ENCODE data around the gene DYRK4. TPM values are rescaled to one million over a fixed set of nuclear protein-coding genes. Genes with fewer than 3 reads are reported as not detected.

DYRK4 gene
- total RNA-seq, 1 experiment from 2014 or later: 24.6 TPM

- CTCF ChIA-PET: no interaction called here
- H3K27me3 Mint-ChIP-seq (ENCODE audit: unreplicated experiment): no peaks in the 10 kb centered on the region
- intact Hi-C loops (cut with micrococcal nuclease; ENCODE audit: unreplicated experiment): no loop called here
- no TSS peak for BruUV-seq (replicated peaks)
- H3K27ac Mint-ChIP-seq (ENCODE audit: unreplicated experiment): no peak overlapping the region
- H3K9me3 Mint-ChIP-seq (ENCODE audit: low read depth, unreplicated experiment): no peaks in the 10 kb centered on the region
- TF ChIP-seq, protein P1, sequence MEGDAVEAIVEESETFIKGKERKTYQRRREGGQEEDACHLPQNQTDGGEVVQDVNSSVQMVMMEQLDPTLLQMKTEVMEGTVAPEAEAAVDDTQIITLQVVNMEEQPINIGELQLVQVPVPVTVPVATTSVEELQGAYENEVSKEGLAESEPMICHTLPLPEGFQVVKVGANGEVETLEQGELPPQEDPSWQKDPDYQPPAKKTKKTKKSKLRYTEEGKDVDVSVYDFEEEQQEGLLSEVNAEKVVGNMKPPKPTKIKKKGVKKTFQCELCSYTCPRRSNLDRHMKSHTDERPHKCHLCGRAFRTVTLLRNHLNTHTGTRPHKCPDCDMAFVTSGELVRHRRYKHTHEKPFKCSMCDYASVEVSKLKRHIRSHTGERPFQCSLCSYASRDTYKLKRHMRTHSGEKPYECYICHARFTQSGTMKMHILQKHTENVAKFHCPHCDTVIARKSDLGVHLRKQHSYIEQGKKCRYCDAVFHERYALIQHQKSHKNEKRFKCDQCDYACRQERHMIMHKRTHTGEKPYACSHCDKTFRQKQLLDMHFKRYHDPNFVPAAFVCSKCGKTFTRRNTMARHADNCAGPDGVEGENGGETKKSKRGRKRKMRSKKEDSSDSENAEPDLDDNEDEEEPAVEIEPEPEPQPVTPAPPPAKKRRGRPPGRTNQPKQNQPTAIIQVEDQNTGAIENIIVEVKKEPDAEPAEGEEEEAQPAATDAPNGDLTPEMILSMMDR (IDR thresholded peaks at IDR 0.05; ENCODE audit: unreplicated experiment): no peak
- DNase-seq: no peak
- H3K36me3 Mint-ChIP-seq (ENCODE audit: insufficient read depth, unreplicated experiment): no peaks in the 10 kb centered on the region
- no peaks in the 10 kb centered on the region for H3K4me1 Mint-ChIP-seq (ENCODE audit: low read depth, unreplicated experiment)
- H3K4me3 Mint-ChIP-seq (ENCODE audit: low read depth, unreplicated experiment): no peak overlapping the region
Observed at GRCh38 chr12:4572680-4573079, 10.7 kb downstream of the DYRK4 start.

GRCh38 chr12:4579305-4580102 is 17.5 kb downstream of the DYRK4 start:
- Mint-ChIP-seq H3K9me3 (ENCODE audit: low read depth, unreplicated experiment) (no peaks in the 10 kb centered on the region), H3K27me3 (ENCODE audit: unreplicated experiment) (peaks cover 36% of the 10 kb centered on the region), H3K4me3 (ENCODE audit: low read depth, unreplicated experiment) (no peak overlapping the region), H3K27ac (ENCODE audit: unreplicated experiment) (no peak overlapping the region), H3K36me3 (ENCODE audit: insufficient read depth, unreplicated experiment) (no peaks in the 10 kb centered on the region), H3K4me1 (ENCODE audit: low read depth, unreplicated experiment) (no peaks in the 10 kb centered on the region)
- no TSS peak for BruUV-seq (replicated peaks)
- TF ChIP-seq, protein P1 (IDR thresholded peaks at IDR 0.05; ENCODE audit: unreplicated experiment): no peak
- DNase-seq: peak; percentile 4
- intact Hi-C loops (cut with micrococcal nuclease; ENCODE audit: unreplicated experiment): loop anchor here (1.0 kb wide), 1 partner anchor 179 kb away; no protein-coding TSS in a partner anchor
- CTCF ChIA-PET: interaction anchor here (1.6 kb wide), 1 partner anchor 179 kb away, joined by 5 read pairs; no protein-coding TSS in a partner anchor

- CTCF ChIA-PET: interaction anchor here (1.6 kb wide), 1 partner anchor 178 kb away, joined by 5 read pairs; no protein-coding TSS in a partner anchor
- TF ChIP-seq, protein P1 (IDR thresholded peaks at IDR 0.05; ENCODE audit: unreplicated experiment): no peak
- H3K27ac Mint-ChIP-seq (ENCODE audit: unreplicated experiment): no peak overlapping the region
- H3K9me3 Mint-ChIP-seq (ENCODE audit: low read depth, unreplicated experiment): no peaks in the 10 kb centered on the region
- H3K4me3 Mint-ChIP-seq (ENCODE audit: low read depth, unreplicated experiment): no peak overlapping the region
- no peaks in the 10 kb centered on the region for H3K4me1 Mint-ChIP-seq (ENCODE audit: low read depth, unreplicated experiment)
- H3K36me3 Mint-ChIP-seq (ENCODE audit: insufficient read depth, unreplicated experiment): no peaks in the 10 kb centered on the region
- peaks cover 38% of the 10 kb centered on the region for H3K27me3 Mint-ChIP-seq (ENCODE audit: unreplicated experiment)
- no peak for DNase-seq
- BruUV-seq (replicated peaks): no TSS peak
- intact Hi-C loops (cut with micrococcal nuclease; ENCODE audit: unreplicated experiment): no loop called here
Observed at GRCh38 chr12:4580281-4580688, 18.3 kb downstream of the DYRK4 start.

DNA sequence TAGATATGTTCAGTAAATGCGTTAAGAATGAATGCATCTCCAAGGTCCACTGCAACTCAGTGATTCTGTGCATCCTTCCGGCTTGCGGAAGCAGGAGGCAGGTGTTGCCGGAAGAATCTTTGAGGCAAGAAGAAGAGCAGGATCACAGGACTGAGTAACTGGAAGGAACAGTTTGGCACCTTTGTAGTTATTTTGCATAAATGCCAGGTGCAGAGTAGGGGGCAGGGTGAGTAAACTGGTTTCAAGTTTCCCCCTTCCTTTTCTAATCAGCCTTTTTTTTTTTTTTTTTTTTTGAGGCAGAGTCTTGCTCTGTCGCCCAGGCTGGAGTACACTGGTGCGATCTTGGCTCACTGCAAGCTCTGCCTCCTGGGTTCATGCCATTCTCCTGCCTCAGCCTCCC is 22.3 kb downstream of the DYRK4 start:
- Mint-ChIP-seq H3K4me1 (ENCODE audit: low read depth, unreplicated experiment) (no peaks in the 10 kb centered on the region), H3K27ac (ENCODE audit: unreplicated experiment) (no peak overlapping the region), H3K9me3 (ENCODE audit: low read depth, unreplicated experiment) (no peaks in the 10 kb centered on the region), H3K4me3 (ENCODE audit: low read depth, unreplicated experiment) (no peak overlapping the region), H3K27me3 (ENCODE audit: unreplicated experiment) (peaks cover 67% of the 10 kb centered on the region), H3K36me3 (ENCODE audit: insufficient read depth, unreplicated experiment) (no peaks in the 10 kb centered on the region)
- no peak for DNase-seq
- CTCF ChIA-PET: interaction anchor here (0.7 kb wide), 1 partner anchor 213 kb away, joined by 4 read pairs; no protein-coding TSS in a partner anchor
- TF ChIP-seq, protein P1 (IDR thresholded peaks at IDR 0.05; ENCODE audit: unreplicated experiment): no peak
- intact Hi-C loops (cut with micrococcal nuclease; ENCODE audit: unreplicated experiment): no loop called here
- no TSS peak for BruUV-seq (replicated peaks)

Data from Calu3 (cell line).